HepG2 (cell line): Measurements from ENCODE around the gene ATR. TPM values are rescaled to one million over a fixed set of nuclear protein-coding genes. Genes with fewer than 3 reads are reported as not detected.

Experiments
- ADNP ChIP-seq: sonication (generic); formaldehyde crosslinking; IDR thresholded peaks from 2 replicates; pipeline ENCODE4 v1.4.0; 2020; ENCODE audit warnings: missing genetic modification reagents
- GATA4 ChIP-seq: sonication (generic); IDR thresholded peaks from 2 replicates; pipeline ENCODE4 v1.6.1; 2016; ENCODE audit warnings: antibody characterized with exemption, low read depth, borderline replicate concordance
- JARID2 ChIP-seq: sonication (generic); formaldehyde crosslinking; IDR thresholded peaks from 2 replicates; pipeline ENCODE4 v1.8.1; 2023; ENCODE audit warnings: missing genetic modification reagents, inconsistent platforms; ENCODE audit not compliant: insufficient replicate concordance
- KDM4B ChIP-seq: sonication (generic); formaldehyde crosslinking; IDR thresholded peaks from 2 replicates; pipeline ENCODE4 v1.4.0; 2020; ENCODE audit warnings: missing genetic modification reagents
- MTF2 ChIP-seq: sonication (generic); formaldehyde crosslinking; IDR thresholded peaks from 2 replicates; pipeline ENCODE4 v1.5.0; 2020; ENCODE audit warnings: missing genetic modification reagents, borderline replicate concordance
- SMAD3 ChIP-seq: sonication (generic); formaldehyde crosslinking; IDR thresholded peaks from 2 replicates; pipeline ENCODE4 v1.4.0; 2020; ENCODE audit warnings: missing genetic modification reagents
- SNAPC2 ChIP-seq: sonication (generic); formaldehyde crosslinking; IDR thresholded peaks from 2 replicates; pipeline ENCODE4 v1.8.1; 2022; ENCODE audit warnings: mild to moderate bottlenecking, missing genetic modification reagents
- TAF1 ChIP-seq: sonication (generic); formaldehyde crosslinking; IDR thresholded peaks from 2 replicates; pipeline ENCODE4 v1.4.0; 2020; ENCODE audit warnings: missing genetic modification reagents
- TBL1XR1 ChIP-seq: fragments of 150-350 bp; IDR thresholded peaks from 2 replicates; pipeline ENCODE4 v1.6.1; 2014; ENCODE audit warnings: borderline replicate concordance, low read length; ENCODE audit not compliant: partially characterized antibody
- ZNF138 ChIP-seq: sonication (generic); formaldehyde crosslinking; IDR thresholded peaks from 2 replicates; pipeline ENCODE4 v1.5.0; 2020; ENCODE audit warnings: mild to moderate bottlenecking, low read depth, missing genetic modification reagents
- ZNF589 ChIP-seq: sonication (generic); formaldehyde crosslinking; conservative IDR thresholded peaks from 2 replicates; pipeline ENCODE4 v1.8.0; 2022; ENCODE audit warnings: mild to moderate bottlenecking, moderate library complexity, missing genetic modification reagents
- ZNF605 ChIP-seq: sonication (generic); formaldehyde crosslinking; IDR thresholded peaks from 2 replicates; pipeline ENCODE4 v1.8.0; 2022; ENCODE audit warnings: mild to moderate bottlenecking, missing genetic modification reagents
- ZNF709 ChIP-seq: sonication (generic); formaldehyde crosslinking; IDR thresholded peaks from 2 replicates; pipeline ENCODE4 v1.5.0; 2020; ENCODE audit warnings: mild to moderate bottlenecking, missing genetic modification reagents
- polyA plus RNA-seq, 8 experiments: library from polyadenylated mRNA; depleted of rRNA in 3 of 8; stranded (reverse) in 7 of 8; unstranded in 1 of 8; fragments of >200 nt; fragmentation: Illumina TruSeq in 4 of 8; extraction: Trizol in 4 of 8; gene quantifications; 2 replicates each; pipeline versions ENCODE4 v1.2.1 to v1.2.3, GENCODE V29; 2011 to 2016; ENCODE audit warnings: low read depth in 4 of 8, missing spikeins in 1 of 8, mixed read lengths in 1 of 8; ENCODE audit not compliant: insufficient read depth in 1 of 8
- total RNA-seq, 5 experiments: library from RNA; depleted of rRNA; stranded (reverse); fragments of >200 nt; fragmentation: Illumina TruSeq; extraction: Trizol; gene quantifications; 2 replicates each; pipeline ENCODE4 v1.2.3, GENCODE V29; 2016; ENCODE audit warnings: low read depth in 1 of 5
- TF ChIP-seq, protein P1 (sequence below): sonication (generic); formaldehyde crosslinking; IDR thresholded peaks from 2 replicates; pipeline ENCODE4 v1.9.0; 2021; ENCODE audit warnings: mild to moderate bottlenecking, missing genetic modification reagents
- TF ChIP-seq, protein P2 (sequence below): sonication (generic); formaldehyde crosslinking; IDR thresholded peaks from 2 replicates; pipeline ENCODE4 v1.8.0; 2022; ENCODE audit warnings: low read depth, missing genetic modification reagents
- TF ChIP-seq, protein P3 (sequence below): sonication (generic); formaldehyde crosslinking; IDR thresholded peaks from 2 replicates; pipeline ENCODE4 v1.5.0; 2020; ENCODE audit warnings: mild to moderate bottlenecking, missing genetic modification reagents, borderline replicate concordance

Gene ATR
- total and polyA plus RNA-seq, 2 of the 13 experiments (the other 11 are each of a cell fraction or from before 2014, with no cell fraction given) = 6.6 to 17.0 TPM

DNA sequence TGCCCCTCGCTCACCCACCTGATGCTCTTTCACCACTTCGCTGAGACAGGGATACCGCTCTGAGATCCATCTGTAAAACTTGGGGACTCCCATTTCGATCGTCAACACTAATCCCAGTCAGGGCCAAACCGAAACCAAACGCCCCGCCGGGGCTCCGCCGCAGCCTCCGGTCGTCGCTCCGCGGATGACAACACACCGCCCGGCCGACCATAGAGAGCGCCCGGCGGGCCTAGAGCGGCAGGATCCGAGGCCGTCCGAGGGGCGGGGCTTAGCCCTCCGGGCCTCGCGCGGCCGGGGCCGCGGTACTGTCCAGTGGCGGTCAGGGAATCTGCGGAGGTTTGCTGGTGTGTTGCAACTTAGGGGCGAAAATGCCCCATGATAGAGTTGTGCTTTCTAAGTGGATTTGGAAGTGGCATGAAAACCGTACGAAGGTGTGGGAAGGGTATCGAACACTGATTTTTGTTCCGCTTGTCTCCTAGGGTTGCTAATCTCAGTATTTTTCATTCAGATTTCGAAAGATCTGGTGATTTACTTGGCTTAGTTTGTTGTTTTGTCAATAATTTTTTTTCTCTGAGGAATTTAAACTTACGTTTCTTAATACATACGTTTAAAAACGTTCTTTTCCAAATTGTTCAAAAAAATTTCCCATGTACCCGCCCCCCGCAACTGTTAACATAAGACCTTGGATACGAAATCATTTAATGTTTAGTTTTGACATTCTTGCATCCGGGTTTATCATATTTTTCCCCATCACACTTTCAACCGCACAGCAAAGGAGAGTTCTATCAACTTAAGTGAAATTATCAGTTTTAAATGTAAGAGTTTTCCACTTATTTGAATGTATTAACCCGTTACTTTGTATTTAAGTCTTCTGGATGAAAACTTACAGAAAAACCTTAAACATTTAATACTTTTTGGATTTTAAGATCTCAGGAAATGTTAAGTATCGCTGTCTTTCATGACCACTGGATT lies 130.4 kb downstream of the ATR start, which contains the start of gene XRN1 (continued):
- TF ChIP-seq, protein P1, sequence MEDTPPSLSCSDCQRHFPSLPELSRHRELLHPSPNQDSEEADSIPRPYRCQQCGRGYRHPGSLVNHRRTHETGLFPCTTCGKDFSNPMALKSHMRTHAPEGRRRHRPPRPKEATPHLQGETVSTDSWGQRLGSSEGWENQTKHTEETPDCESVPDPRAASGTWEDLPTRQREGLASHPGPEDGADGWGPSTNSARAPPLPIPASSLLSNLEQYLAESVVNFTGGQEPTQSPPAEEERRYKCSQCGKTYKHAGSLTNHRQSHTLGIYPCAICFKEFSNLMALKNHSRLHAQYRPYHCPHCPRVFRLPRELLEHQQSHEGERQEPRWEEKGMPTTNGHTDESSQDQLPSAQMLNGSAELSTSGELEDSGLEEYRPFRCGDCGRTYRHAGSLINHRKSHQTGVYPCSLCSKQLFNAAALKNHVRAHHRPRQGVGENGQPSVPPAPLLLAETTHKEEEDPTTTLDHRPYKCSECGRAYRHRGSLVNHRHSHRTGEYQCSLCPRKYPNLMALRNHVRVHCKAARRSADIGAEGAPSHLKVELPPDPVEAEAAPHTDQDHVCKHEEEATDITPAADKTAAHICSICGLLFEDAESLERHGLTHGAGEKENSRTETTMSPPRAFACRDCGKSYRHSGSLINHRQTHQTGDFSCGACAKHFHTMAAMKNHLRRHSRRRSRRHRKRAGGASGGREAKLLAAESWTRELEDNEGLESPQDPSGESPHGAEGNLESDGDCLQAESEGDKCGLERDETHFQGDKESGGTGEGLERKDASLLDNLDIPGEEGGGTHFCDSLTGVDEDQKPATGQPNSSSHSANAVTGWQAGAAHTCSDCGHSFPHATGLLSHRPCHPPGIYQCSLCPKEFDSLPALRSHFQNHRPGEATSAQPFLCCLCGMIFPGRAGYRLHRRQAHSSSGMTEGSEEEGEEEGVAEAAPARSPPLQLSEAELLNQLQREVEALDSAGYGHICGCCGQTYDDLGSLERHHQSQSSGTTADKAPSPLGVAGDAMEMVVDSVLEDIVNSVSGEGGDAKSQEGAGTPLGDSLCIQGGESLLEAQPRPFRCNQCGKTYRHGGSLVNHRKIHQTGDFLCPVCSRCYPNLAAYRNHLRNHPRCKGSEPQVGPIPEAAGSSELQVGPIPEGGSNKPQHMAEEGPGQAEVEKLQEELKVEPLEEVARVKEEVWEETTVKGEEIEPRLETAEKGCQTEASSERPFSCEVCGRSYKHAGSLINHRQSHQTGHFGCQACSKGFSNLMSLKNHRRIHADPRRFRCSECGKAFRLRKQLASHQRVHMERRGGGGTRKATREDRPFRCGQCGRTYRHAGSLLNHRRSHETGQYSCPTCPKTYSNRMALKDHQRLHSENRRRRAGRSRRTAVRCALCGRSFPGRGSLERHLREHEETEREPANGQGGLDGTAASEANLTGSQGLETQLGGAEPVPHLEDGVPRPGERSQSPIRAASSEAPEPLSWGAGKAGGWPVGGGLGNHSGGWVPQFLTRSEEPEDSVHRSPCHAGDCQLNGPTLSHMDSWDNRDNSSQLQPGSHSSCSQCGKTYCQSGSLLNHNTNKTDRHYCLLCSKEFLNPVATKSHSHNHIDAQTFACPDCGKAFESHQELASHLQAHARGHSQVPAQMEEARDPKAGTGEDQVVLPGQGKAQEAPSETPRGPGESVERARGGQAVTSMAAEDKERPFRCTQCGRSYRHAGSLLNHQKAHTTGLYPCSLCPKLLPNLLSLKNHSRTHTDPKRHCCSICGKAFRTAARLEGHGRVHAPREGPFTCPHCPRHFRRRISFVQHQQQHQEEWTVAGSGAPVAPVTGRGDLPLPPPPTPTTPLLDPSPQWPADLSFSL (CRISPR knock-in tag) = no peak
- no peak for TF ChIP-seq ZNF589 (CRISPR knock-in tag)
- no peak for TF ChIP-seq ADNP (CRISPR knock-in tag)
- TF ChIP-seq SMAD3 (CRISPR knock-in tag) = peak; percentile 23; the same call in 1 of the 2 replicates
- TF ChIP-seq, protein P2, sequence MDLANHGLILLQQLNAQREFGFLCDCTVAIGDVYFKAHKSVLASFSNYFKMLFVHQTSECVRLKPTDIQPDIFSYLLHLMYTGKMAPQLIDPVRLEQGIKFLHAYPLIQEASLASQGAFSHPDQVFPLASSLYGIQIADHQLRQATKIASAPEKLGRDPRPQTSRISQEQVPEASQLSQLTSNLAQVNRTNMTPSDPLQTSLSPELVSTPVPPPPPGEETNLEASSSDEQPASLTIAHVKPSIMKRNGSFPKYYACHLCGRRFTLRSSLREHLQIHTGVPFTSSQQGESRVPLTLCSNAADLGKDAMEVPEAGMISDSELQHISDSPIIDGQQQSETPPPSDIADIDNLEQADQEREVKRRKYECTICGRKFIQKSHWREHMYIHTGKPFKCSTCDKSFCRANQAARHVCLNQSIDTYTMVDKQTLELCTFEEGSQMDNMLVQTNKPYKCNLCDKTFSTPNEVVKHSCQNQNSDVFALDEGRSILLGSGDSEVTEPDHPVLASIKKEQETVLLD (CRISPR knock-in tag) = peak; percentile 73; the same call in 1 of the 2 replicates
- TF ChIP-seq GATA4 = no peak; the same call in 1 of the 2 replicates
- TF ChIP-seq TBL1XR1 = peak; percentile 83
- TF ChIP-seq ZNF138 (CRISPR knock-in tag) = no peak
- no peak for TF ChIP-seq SNAPC2 (CRISPR knock-in tag)
- TF ChIP-seq TAF1 (CRISPR knock-in tag) = peak; percentile 88
- TF ChIP-seq KDM4B (CRISPR knock-in tag) = no peak
- TF ChIP-seq JARID2 (CRISPR knock-in tag) = no peak
- TF ChIP-seq, protein P3, sequence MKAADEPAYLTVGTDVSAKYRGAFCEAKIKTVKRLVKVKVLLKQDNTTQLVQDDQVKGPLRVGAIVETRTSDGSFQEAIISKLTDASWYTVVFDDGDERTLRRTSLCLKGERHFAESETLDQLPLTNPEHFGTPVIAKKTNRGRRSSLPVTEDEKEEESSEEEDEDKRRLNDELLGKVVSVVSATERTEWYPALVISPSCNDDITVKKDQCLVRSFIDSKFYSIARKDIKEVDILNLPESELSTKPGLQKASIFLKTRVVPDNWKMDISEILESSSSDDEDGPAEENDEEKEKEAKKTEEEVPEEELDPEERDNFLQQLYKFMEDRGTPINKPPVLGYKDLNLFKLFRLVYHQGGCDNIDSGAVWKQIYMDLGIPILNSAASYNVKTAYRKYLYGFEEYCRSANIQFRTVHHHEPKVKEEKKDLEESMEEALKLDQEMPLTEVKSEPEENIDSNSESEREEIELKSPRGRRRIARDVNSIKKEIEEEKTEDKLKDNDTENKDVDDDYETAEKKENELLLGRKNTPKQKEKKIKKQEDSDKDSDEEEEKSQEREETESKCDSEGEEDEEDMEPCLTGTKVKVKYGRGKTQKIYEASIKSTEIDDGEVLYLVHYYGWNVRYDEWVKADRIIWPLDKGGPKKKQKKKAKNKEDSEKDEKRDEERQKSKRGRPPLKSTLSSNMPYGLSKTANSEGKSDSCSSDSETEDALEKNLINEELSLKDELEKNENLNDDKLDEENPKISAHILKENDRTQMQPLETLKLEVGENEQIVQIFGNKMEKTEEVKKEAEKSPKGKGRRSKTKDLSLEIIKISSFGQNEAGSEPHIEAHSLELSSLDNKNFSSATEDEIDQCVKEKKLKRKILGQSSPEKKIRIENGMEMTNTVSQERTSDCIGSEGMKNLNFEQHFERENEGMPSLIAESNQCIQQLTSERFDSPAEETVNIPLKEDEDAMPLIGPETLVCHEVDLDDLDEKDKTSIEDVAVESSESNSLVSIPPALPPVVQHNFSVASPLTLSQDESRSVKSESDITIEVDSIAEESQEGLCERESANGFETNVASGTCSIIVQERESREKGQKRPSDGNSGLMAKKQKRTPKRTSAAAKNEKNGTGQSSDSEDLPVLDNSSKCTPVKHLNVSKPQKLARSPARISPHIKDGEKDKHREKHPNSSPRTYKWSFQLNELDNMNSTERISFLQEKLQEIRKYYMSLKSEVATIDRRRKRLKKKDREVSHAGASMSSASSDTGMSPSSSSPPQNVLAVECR = peak; percentile 86
- 0 out of 2 replicates have a peak, but pooled peaks have one; percentile 29 for TF ChIP-seq ZNF605 (CRISPR knock-in tag)
- no peak for TF ChIP-seq MTF2 (CRISPR knock-in tag)
- TF ChIP-seq ZNF709 = peak; percentile 45; the same call in 1 of the 2 replicates
